Measurements from ENCODE around the gene MRPL38. TPM values are rescaled to one million over a fixed set of nuclear protein-coding genes. Genes with fewer than 3 reads are reported as not detected.
"Not testable (repeated sequence)": the region's sequence is repeated elsewhere in the genome, so short reads cannot be mapped to it uniquely, and the experiment has no call there.

The MRPL38 gene
- total RNA-seq, 1 donor from 2014 or later: 110 TPM

DNA sequence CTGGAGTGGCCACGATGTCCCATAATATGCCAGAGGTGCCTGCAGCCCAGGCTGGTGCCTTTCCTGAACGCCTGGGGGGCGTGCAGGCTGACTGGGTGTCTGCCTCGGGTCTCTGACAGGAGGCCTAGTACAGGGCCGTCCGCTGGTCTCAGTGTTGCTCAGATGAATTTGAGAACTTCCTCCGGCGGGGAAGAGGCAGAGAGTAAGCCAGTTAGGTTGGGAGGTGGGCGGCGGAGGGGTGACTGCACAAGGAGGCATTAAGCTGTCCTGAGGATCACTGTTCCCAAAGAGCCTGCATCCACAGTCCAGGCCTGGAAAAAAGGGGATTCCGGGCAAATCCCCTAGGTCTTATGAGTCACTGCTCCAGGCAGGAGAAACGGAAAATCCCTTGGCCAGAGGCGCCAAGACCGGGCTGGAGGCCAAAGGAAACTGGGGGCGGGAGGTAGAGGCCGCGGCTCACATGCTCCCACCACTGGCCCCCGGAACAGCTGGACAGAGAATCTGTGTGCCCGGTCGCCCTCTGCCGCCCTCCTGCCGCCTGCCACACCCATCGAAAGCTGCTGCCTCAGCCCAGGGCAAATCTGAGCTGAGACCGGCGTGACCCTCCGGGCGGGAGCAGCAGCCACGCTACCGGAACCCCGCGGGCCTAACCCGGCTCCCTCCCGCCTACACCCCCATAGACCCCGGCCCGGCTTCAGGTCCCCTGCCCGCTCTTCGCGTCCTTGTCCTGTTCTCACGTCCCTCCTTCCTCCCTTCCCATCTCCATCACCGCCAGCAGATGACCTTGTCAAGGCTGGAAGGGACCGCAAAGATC lies 27.5 kb downstream of the MRPL38 start:
- intact Hi-C loops (cut with micrococcal nuclease): loop anchor here (2.0 kb wide), 1 partner anchor 22 kb away; the partner anchor contains the start of gene WBP2

- intact Hi-C loops (cut with micrococcal nuclease): loop anchor here (2.0 kb wide), 1 partner anchor 22 kb away; the partner anchor contains the start of gene WBP2
These were observed 28.3 kb downstream of the MRPL38 start for GRCh38 chr17:75876190-75876937.

DNA sequence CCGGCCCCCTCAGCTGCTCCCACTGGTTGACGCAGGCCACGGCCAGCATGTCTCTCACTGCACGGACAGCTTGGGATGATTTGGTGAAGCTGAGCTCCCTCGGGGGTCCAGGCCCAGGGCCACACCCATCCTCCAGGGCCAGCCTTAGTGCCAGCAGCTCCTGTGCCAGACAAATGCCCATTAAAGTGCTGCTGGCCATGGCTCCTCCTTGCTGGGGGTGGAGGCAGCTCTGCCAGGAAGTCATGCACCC lies 28.8 kb downstream of the MRPL38 start:
- intact Hi-C loops (cut with micrococcal nuclease): loop anchor here (2.0 kb wide), 1 partner anchor 21 kb away; the partner anchor contains the start of gene WBP2

GRCh38 chr17:75875182-75875939 lies 29.3 kb downstream of the MRPL38 start:
- intact Hi-C loops (cut with micrococcal nuclease): no loop called here

- intact Hi-C loops (cut with micrococcal nuclease): no loop called here
These were observed 30.1 kb downstream of the MRPL38 start for GRCh38 chr17:75874323-75875181.

DNA sequence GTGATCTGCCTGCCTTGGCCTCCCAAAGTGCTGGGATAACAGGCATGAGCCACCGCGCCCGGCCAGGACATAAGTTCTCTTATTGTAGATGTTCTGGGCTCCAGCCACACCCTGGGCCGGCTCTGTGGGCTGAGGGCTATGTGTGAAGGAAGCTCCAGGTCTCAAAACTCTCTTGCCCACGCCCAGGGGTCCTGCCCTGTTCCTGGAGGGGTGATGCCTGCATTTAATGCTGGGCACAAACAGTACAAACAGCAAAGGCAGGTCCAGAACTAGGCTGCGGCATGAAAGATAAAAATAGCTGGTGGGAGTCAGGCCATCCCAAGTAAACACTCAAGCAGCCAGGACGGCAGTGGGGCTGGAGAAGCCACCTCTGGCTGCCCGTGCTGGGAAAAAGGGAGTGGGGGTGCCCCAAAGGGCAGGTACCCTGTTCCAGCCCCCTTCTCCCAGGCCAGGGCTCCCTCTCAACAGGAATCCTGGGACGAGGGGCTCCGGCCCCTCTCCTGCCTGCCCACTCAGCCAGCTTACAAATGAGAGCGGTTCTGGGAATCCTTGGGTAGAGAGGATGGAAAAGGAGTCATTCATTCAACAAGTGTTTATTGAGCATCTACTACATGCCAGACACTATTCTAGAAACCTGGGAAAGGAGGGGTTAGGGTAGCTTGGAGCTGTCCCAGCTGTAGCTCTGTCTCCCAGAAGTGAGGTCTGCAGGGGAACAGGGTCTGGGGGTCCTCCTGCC lies 30.9 kb downstream of the MRPL38 start:
- intact Hi-C loops (cut with micrococcal nuclease): no loop called here

- intact Hi-C loops (cut with micrococcal nuclease): no loop called here
These were observed 32.0 kb downstream of the MRPL38 start for GRCh38 chr17:75872434-75873351.

- intact Hi-C loops (cut with micrococcal nuclease): not testable (repeated sequence)
These were observed 34.5 kb downstream of the MRPL38 start for GRCh38 chr17:75870228-75870627.

- intact Hi-C loops (cut with micrococcal nuclease): no loop called here
These were observed 35.2 kb downstream of the MRPL38 start for GRCh38 chr17:75869282-75870141.

DNA sequence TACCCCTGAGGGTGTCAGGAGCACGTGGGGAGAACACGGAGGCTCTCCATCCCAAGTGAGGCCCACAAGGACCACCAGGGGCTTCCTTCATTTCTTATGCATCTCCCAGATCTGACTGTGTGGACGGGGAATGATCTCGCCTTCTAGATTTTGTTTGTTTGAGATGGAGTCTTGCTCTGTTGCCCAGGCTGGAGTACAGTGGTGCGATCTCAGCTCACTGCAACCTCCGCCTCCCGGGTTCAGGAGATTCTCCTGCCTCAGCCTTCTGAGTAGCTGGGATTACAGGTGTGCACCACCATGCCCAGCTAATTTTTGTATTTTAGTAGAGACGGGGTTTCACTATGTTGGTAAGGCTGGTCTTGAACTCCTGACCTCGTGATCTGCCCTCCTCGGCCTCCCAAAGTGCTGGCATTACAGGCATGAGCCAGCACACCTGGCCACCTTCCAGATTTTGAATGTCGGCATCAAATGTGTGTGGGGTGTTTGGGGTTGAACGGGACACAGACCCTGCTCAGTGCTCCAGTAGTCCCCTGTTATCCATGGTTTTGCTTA lies 35.9 kb downstream of the MRPL38 start:
- intact Hi-C loops (cut with micrococcal nuclease): not testable (repeated sequence)

- intact Hi-C loops (cut with micrococcal nuclease): not testable (repeated sequence)
These were observed 39.1 kb downstream of the MRPL38 start for GRCh38 chr17:75865404-75866188.

GRCh38 chr17:75864887-75865286 lies 39.8 kb downstream of the MRPL38 start:
- intact Hi-C loops (cut with micrococcal nuclease): not testable (repeated sequence)

GRCh38 chr17:75864448-75864871 lies 40.2 kb downstream of the MRPL38 start:
- intact Hi-C loops (cut with micrococcal nuclease): no loop called here

DNA sequence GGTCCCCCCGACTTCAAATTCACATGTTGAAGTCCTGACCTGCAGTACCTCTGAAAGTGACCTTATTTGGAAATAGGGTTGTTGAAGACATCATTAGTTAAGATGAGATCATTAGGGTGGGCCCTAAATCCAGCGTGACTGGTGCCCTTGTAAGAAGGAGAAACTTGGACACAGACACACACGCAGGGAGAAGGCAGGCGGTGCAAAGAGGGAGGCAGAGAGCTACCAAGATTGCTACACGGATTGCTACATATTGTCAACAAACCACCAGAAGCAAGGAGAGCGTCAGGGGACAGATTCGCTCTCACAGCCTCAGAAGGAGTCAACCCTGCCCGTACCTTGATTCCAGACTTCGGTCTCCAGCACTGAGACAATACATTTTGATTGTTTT lies 42.8 kb downstream of the MRPL38 start:
- intact Hi-C loops (cut with micrococcal nuclease): no loop called here

DNA sequence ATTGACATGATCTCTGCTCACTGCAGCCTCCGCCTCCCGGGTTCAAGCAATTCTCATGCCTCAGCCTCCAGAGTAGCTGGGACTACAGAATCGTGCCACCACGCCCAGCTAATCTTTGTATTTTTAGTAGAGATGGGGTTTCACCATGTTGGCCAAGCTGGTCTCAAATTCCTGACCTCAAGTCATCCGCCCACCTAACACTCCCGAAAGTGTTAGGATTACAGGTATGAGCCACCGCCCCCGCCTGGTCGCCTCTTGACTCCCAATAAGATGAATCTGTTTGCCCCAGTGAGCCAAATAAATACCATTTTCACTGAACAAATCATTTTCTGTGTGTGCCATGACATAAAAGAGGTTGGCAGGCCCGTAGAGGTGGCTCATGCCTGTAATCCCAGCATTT lies 45.3 kb downstream of the MRPL38 start:
- intact Hi-C loops (cut with micrococcal nuclease): loop anchor here (5.0 kb wide), 1 partner anchor 192 kb away; the partner anchor contains the start of genes RECQL5 and SAP30BP

GRCh38 chr17:75856062-75856756 lies 48.5 kb downstream of the MRPL38 start:
- intact Hi-C loops (cut with micrococcal nuclease): loop anchor here (5.0 kb wide), 1 partner anchor 189 kb away; the partner anchor contains the start of genes RECQL5 and SAP30BP
